HepG2 (cell line): ENCODE results near the gene TCP11L1. TPM values are rescaled to one million over a fixed set of nuclear protein-coding genes. Genes with fewer than 3 reads are reported as not detected.

ENCODE experiments used
- ATAC-seq: fragments of 200-7000 bp; cut with Tn5 transposase; 3 replicates; pipeline ENCODE4 v1.9.1; 2020; ENCODE audit warnings: mild to moderate bottlenecking, moderate library complexity
- BruUV-seq: library from RNA; stranded (reverse); fragments of 400-500 nt; replicated peaks from 2 replicates; lab custom pipeline; 2021; lab: Mats Ljungman, UMichigan
- CTCF ChIA-PET: fragments of 300-600 bp; formaldehyde crosslinking; extraction: SDS; loops from one replicate; lab custom pipeline; 2021; ENCODE audit warnings: low total read pairs, inconsistent platforms, low intra/inter-chr PET ratio; lab: Yijun Ruan, JAX
- POLR2A ChIA-PET: fragments of 350-600 bp; sonication (Branson Sonifier 250); formaldehyde crosslinking; loops from one replicate; lab custom pipeline; 2020; ENCODE audit warnings: antibody characterized with exemption, inconsistent platforms; lab: Yijun Ruan, JAX
- DNase-seq: peaks from one replicate; pipeline ENCODE4 v3.0.0-alpha.2; 2015; ENCODE audit warnings: low spot score
- FAIRE-seq: peaks from 3 replicates; lab custom pipeline; 2011; peaks lifted over from hg19 to GRCh38; lab: Jason Lieb, UNC
- H2AFZ ChIP-seq: one replicate; pipeline ENCODE4 v1.6.1; 2011; ENCODE audit warnings: low read length, inconsistent platforms
- H3K27ac ChIP-seq: fragments of 300-600 bp; 3 replicates; pipeline ENCODE4 v1.8.0; 2011; ENCODE audit warnings: mixed run types, mild to moderate bottlenecking, mixed read lengths, low read length, inconsistent platforms; ENCODE audit not compliant: insufficient read depth; ENCODE audit errors: extremely low read length
- H3K27me3 ChIP-seq, 2 experiments: fragments of 200-600 bp in 1 of 2; 2 replicates in 1 of 2; 3 replicates in 1 of 2; pipeline versions ENCODE4 v1.6.0 to v1.8.0; 2011; ENCODE audit warnings: low read length in 2 of 2, mild to moderate bottlenecking in 2 of 2, moderate library complexity in 2 of 2, inconsistent platforms in 1 of 2; ENCODE audit not compliant: insufficient read depth in 2 of 2, control insufficient read depth in 1 of 2
- H3K36me3 ChIP-seq, 2 experiments: fragments of 200-600 bp in 1 of 2; replicated peaks in 1 of 2; 2 replicates in 1 of 2; 3 replicates in 1 of 2; pipeline versions ENCODE4 v1.5.1 to v1.8.0; 2011; ENCODE audit warnings: low read length in 2 of 2, inconsistent platforms in 1 of 2; ENCODE audit not compliant: insufficient read depth in 2 of 2, control insufficient read depth in 1 of 2
- H3K4me1 ChIP-seq: 2 replicates; pipeline ENCODE4 v1.5.1; 2012; ENCODE audit warnings: low read length, inconsistent platforms; ENCODE audit not compliant: insufficient read depth
- H3K4me2 ChIP-seq: 2 replicates; pipeline ENCODE4 v1.6.0; 2011; ENCODE audit warnings: low read depth, low read length, inconsistent platforms
- H3K4me3 ChIP-seq, 3 experiments: fragments of 200-600 bp in 1 of 3; sonication (generic), shearing (Covaris generic) in 1 of 3; replicated peaks in 1 of 3; 2 replicates each; pipeline ENCODE4 v1.5.1; 2011 to 2016; ENCODE audit warnings: low read length in 3 of 3, inconsistent platforms in 2 of 3, low read depth in 2 of 3, mild to moderate bottlenecking in 2 of 3, control low read depth in 1 of 3, mixed read lengths in 1 of 3; ENCODE audit not compliant: insufficient read depth in 1 of 3
- H3K79me2 ChIP-seq: one replicate; pipeline ENCODE4 v1.6.1; 2011; ENCODE audit warnings: low read length, inconsistent platforms; ENCODE audit not compliant: insufficient read depth
- H3K9ac ChIP-seq: 2 replicates; pipeline ENCODE4 v1.6.0; 2011; ENCODE audit warnings: mild to moderate bottlenecking, low read depth, low read length, inconsistent platforms; ENCODE audit not compliant: insufficient read depth
- H3K9me3 ChIP-seq: 2 replicates; pipeline ENCODE4 v1.5.1; 2012; ENCODE audit warnings: mild to moderate bottlenecking, low read length
- H4K20me1 ChIP-seq: 2 replicates; pipeline ENCODE4 v1.6.0; 2011; ENCODE audit warnings: inconsistent platforms, mild to moderate bottlenecking, low read length, moderate library complexity; ENCODE audit not compliant: insufficient read depth
- ATF3 ChIP-seq: sonication (generic); formaldehyde crosslinking; IDR thresholded peaks from 2 replicates; pipeline ENCODE4 v1.4.0; 2020; ENCODE audit warnings: missing genetic modification reagents
- BCL6 ChIP-seq: IDR thresholded peaks from 2 replicates; pipeline ENCODE4 v1.6.1; 2016; ENCODE audit warnings: missing genetic modification reagents, missing compliant biosample characterization
- CEBPB ChIP-seq: IDR thresholded peaks from 2 replicates; pipeline ENCODE4 v1.6.1; 2011; ENCODE audit warnings: low read depth, low read length, improper control_type of control experiment, borderline replicate concordance
- CEBPG ChIP-seq: IDR thresholded peaks from 2 replicates; pipeline ENCODE4 v1.6.1; 2016
- EEA1 ChIP-seq: sonication (generic); formaldehyde crosslinking; IDR thresholded peaks from 2 replicates; pipeline ENCODE4 v1.5.1; 2020; ENCODE audit warnings: mild to moderate bottlenecking, missing genetic modification reagents, borderline replicate concordance
- ERF ChIP-seq: IDR thresholded peaks from 2 replicates; pipeline ENCODE4 v1.6.1; 2018; ENCODE audit warnings: missing biosample characterization, missing genetic modification reagents
- EZH2 ChIP-seq: conservative IDR thresholded peaks from 2 replicates; pipeline ENCODE4 v1.6.1; 2012; ENCODE audit warnings: mild to moderate bottlenecking, low read depth, low read length, moderate library complexity
- FOXA3 ChIP-seq: IDR thresholded peaks from 2 replicates; pipeline ENCODE4 v1.6.1; 2016; ENCODE audit warnings: missing genetic modification reagents, missing compliant biosample characterization
- HOXA5 ChIP-seq: sonication (generic); formaldehyde crosslinking; IDR thresholded peaks from 2 replicates; pipeline ENCODE4 v1.4.0; 2020; ENCODE audit warnings: missing genetic modification reagents
- MED1 ChIP-seq: sonication (generic); formaldehyde crosslinking; IDR thresholded peaks from 2 replicates; pipeline ENCODE4 v1.4.0; 2020; ENCODE audit warnings: missing genetic modification reagents
- MXI1 ChIP-seq: IDR thresholded peaks from 3 replicates; pipeline ENCODE4 v1.6.1; 2012; ENCODE audit warnings: low read depth, low read length, inconsistent platforms, borderline replicate concordance
- POGZ ChIP-seq: sonication (generic); formaldehyde crosslinking; IDR thresholded peaks from 2 replicates; pipeline ENCODE4 v1.4.0; 2020; ENCODE audit warnings: mild to moderate bottlenecking, missing genetic modification reagents
- RARA ChIP-seq: IDR thresholded peaks from 2 replicates; pipeline ENCODE4 v1.6.1; 2016; ENCODE audit warnings: missing genetic modification reagents, missing compliant biosample characterization
- SRSF4 ChIP-seq: fragments of 200-400 bp; formaldehyde crosslinking; IDR thresholded peaks from one replicate; pipeline ENCODE4 v1.6.1; 2018; ENCODE audit warnings: mild to moderate bottlenecking, low read depth, low read length, moderate library complexity; ENCODE audit not compliant: poor library complexity, severe bottlenecking
- TBX2 ChIP-seq: sonication (generic); formaldehyde crosslinking; IDR thresholded peaks from 2 replicates; pipeline ENCODE4 v1.5.0; 2020; ENCODE audit warnings: missing genetic modification reagents, mild to moderate bottlenecking, borderline replicate concordance
- ZNF232 ChIP-seq: sonication (generic); formaldehyde crosslinking; IDR thresholded peaks from 2 replicates; pipeline ENCODE4 v1.4.0; 2020; ENCODE audit warnings: missing genetic modification reagents, borderline replicate concordance
- ZNF3 ChIP-seq: IDR thresholded peaks from 2 replicates; pipeline ENCODE4 v1.7.0; 2017; ENCODE audit warnings: inconsistent platforms
- ZNF530 ChIP-seq: sonication (generic); formaldehyde crosslinking; IDR thresholded peaks from 2 replicates; pipeline ENCODE4 v1.5.0; 2020; ENCODE audit warnings: low read depth, mild to moderate bottlenecking, missing genetic modification reagents
- ZNF672 ChIP-seq: sonication (generic); formaldehyde crosslinking; IDR thresholded peaks from 2 replicates; pipeline ENCODE4 v1.8.1; 2022; ENCODE audit warnings: missing genetic modification reagents
- ZNF737 ChIP-seq: sonication (generic); formaldehyde crosslinking; IDR thresholded peaks from 2 replicates; pipeline ENCODE4 v1.5.0; 2020; ENCODE audit warnings: missing genetic modification reagents, mild to moderate bottlenecking, borderline replicate concordance
- ZNF761 ChIP-seq: sonication (generic); formaldehyde crosslinking; conservative IDR thresholded peaks from 2 replicates; pipeline ENCODE4 v1.4.0; 2020; ENCODE audit warnings: mild to moderate bottlenecking, missing genetic modification reagents
- ZNF784 ChIP-seq: sonication (generic); formaldehyde crosslinking; IDR thresholded peaks from 2 replicates; pipeline ENCODE4 v1.5.1; 2020; ENCODE audit warnings: missing genetic modification reagents, mild to moderate bottlenecking, borderline replicate concordance
- ZNF788 ChIP-seq: sonication (generic); formaldehyde crosslinking; IDR thresholded peaks from 2 replicates; pipeline ENCODE4 v1.5.0; 2020; ENCODE audit warnings: mild to moderate bottlenecking, missing genetic modification reagents, borderline replicate concordance
- ZNF879 ChIP-seq: sonication (generic); formaldehyde crosslinking; IDR thresholded peaks from 2 replicates; pipeline ENCODE4 v1.8.1; 2023; ENCODE audit warnings: missing genetic modification reagents
- WGBS: methylation state at CpG from one replicate; pipeline ENCODE4 v1.1.6; 2017; ENCODE audit warnings: low lambda C conversion rate; 5-methylcytosine and 5-hydroxymethylcytosine counted together
- in situ Hi-C: cut with HindIII; loops from 2 replicates; pipeline ENCODE4 v1.10.0; 2017; ENCODE audit warnings: low pct_unique_long_range_greater_than_20kb; ENCODE audit not compliant: extremely low pct_ligation_motif_present
- intact Hi-C: fragments of 100-400 bp; cut with micrococcal nuclease; formaldehyde crosslinking; loops from one replicate; pipeline ENCODE4 v1.10.0; 2022; ENCODE audit not compliant: unreplicated experiment
- polyA plus RNA-seq, 8 experiments: library from polyadenylated mRNA; depleted of rRNA in 3 of 8; stranded (reverse) in 7 of 8; unstranded in 1 of 8; fragments of >200 nt; fragmentation: Illumina TruSeq in 4 of 8; extraction: Trizol in 4 of 8; gene quantifications; 2 replicates each; pipeline versions ENCODE4 v1.2.1 to v1.2.3, GENCODE V29; 2011 to 2016; ENCODE audit warnings: low read depth in 4 of 8, missing spikeins in 1 of 8, mixed read lengths in 1 of 8; ENCODE audit not compliant: insufficient read depth in 1 of 8
- total RNA-seq, 5 experiments: library from RNA; depleted of rRNA; stranded (reverse); fragments of >200 nt; fragmentation: Illumina TruSeq; extraction: Trizol; gene quantifications; 2 replicates each; pipeline ENCODE4 v1.2.3, GENCODE V29; 2016; ENCODE audit warnings: low read depth in 1 of 5
- TF ChIP-seq, protein P1 (sequence below): sonication (generic); formaldehyde crosslinking; IDR thresholded peaks from 2 replicates; pipeline ENCODE4 v1.5.1; 2020; ENCODE audit warnings: mild to moderate bottlenecking, missing genetic modification reagents, borderline replicate concordance

Gene TCP11L1
- total and polyA plus RNA-seq, 2 of the 13 experiments (the other 11 are each of a cell fraction or from before 2014, with no cell fraction given), result 7.9 to 10.1 TPM

DNA sequence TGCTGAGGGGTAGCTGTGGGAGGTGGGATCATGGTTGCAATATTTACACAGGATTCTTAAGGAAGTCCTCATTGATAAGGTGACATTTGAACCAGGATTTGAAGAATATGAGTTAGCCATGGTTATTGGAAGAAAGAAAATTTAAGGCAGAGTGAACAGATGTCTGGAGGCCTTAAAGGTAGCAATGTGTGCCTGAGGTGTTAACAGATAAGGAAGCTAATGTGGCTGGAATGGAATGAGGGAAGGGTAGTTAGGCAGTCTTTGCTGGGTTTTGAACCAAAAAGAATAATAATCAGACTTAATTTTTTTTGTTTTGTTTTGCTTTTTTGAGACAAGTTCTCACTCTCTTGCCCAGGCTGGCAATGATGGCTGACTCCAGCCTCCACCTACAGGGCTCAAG lies 33.4 kb upstream of the TCP11L1 start (continued):
- TF ChIP-seq ZNF784 (CRISPR knock-in tag) (no peak), HOXA5 (no peak), ZNF737 (CRISPR knock-in tag) (no peak), MXI1 (no peak), POGZ (no peak)

- intact Hi-C loops, result loop anchor here (5.0 kb wide), 1 partner anchor 36 kb away; no protein-coding TSS in a partner anchor
- H3K9me3 ChIP-seq, result no peaks in the 10 kb centered on the region
- FAIRE-seq, result no peak
- H3K4me3 ChIP-seq, result no peak overlapping the region
- 0% methylated on average over 1 of the region's 1 CpG for WGBS
- POLR2A ChIA-PET, result interaction anchor here (0.7 to 1.9 kb wide), 4 partner anchors 12 to 47 kb away, joined by 3 to 6 read pairs (median 4); partner anchors contain the start of gene TCP11L1
- peak; percentile 10 for DNase-seq
- H3K4me2 ChIP-seq, result peak overlapping the region; percentile 80
- peaks cover 53% of the 10 kb centered on the region for H3K4me1 ChIP-seq
- H4K20me1 ChIP-seq, result no peaks in the 10 kb centered on the region
- no peak overlapping the region for H3K9ac ChIP-seq
- H3K36me3 ChIP-seq, result no peaks in the 10 kb centered on the region
- no TSS peak for BruUV-seq
- H2AFZ ChIP-seq, result no peak overlapping the region
- no peak overlapping the region for H3K27ac ChIP-seq
- ATAC-seq, result no peak
- H3K27me3 ChIP-seq, result no peaks in the 10 kb centered on the region
- CTCF ChIA-PET, result no interaction called here
- H3K79me2 ChIP-seq, result peaks cover 27% of the 10 kb centered on the region
- in situ Hi-C loops, result no loop called here
- TF ChIP-seq ZNF879 (CRISPR knock-in tag), result no peak
- peak; percentile 73; the same call in 1 of the 2 replicates for TF ChIP-seq CEBPB
- TF ChIP-seq CEBPG (CRISPR knock-in tag), result peak; percentile 69
- TF ChIP-seq EEA1 (CRISPR knock-in tag), result no peak
- TF ChIP-seq ATF3, result no peak
- TF ChIP-seq, protein P1, sequence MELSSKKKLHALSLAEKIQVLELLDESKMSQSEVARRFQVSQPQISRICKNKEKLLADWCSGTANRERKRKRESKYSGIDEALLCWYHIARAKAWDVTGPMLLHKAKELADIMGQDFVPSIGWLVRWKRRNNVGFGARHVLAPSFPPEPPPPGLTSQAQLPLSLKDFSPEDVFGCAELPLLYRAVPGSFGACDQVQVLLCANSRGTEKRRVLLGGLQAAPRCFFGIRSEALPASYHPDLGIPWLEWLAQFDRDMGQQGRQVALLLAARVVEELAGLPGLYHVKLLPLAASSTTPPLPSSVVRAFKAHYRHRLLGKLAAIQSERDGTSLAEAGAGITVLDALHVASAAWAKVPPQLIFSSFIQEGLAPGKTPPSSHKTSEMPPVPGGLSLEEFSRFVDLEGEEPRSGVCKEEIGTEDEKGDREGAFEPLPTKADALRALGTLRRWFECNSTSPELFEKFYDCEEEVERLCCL (CRISPR knock-in tag), result no peak
- 0 out of 2 replicates have a peak, but pooled peaks have one; percentile 7 for TF ChIP-seq BCL6 (CRISPR knock-in tag)
- peak; percentile 25; the same call in 1 of the 2 replicates for TF ChIP-seq RARA (CRISPR knock-in tag)
- no peak for TF ChIP-seq TBX2 (CRISPR knock-in tag)
- TF ChIP-seq ZNF788, result no peak
- no peak for TF ChIP-seq ZNF761 (CRISPR knock-in tag)
- 0 out of 2 replicates have a peak, but pooled peaks have one; percentile 27 for TF ChIP-seq FOXA3 (CRISPR knock-in tag)
- TF ChIP-seq ZNF530 (CRISPR knock-in tag), result no peak
- no peak for TF ChIP-seq ZNF672 (CRISPR knock-in tag)
- no peak for TF ChIP-seq MED1 (CRISPR knock-in tag)
- no peak for TF ChIP-seq ZNF3 (CRISPR knock-in tag)
- TF ChIP-seq ERF (CRISPR knock-in tag), result no peak
- no peak for TF ChIP-seq EZH2
- no peak for TF ChIP-seq SRSF4
- no peak for TF ChIP-seq ZNF232 (CRISPR knock-in tag)
Measured at GRCh38 chr11:33013755-33014154, 25.6 kb upstream of the TCP11L1 start.
